GM12865 (cell line): ENCODE results near the gene CD3E.

Experiments
- DNase-seq: peaks from one replicate; pipeline ENCODE4 v3.0.0; 2010; ENCODE audit warnings: low read depth
- H3K4me3 ChIP-seq: 2 replicates; pipeline ENCODE4 v1.5.1; 2011; ENCODE audit warnings: mild to moderate bottlenecking, low read depth, low read length, control low read depth
- TF ChIP-seq, protein P1 (sequence below): IDR thresholded peaks from 2 replicates; pipeline ENCODE4 v1.5.1; 2011; ENCODE audit warnings: low read length, control low read depth, low read depth, inconsistent platforms; ENCODE audit not compliant: insufficient read depth; ENCODE audit errors: missing control alignments

Gene CD3E

DNA sequence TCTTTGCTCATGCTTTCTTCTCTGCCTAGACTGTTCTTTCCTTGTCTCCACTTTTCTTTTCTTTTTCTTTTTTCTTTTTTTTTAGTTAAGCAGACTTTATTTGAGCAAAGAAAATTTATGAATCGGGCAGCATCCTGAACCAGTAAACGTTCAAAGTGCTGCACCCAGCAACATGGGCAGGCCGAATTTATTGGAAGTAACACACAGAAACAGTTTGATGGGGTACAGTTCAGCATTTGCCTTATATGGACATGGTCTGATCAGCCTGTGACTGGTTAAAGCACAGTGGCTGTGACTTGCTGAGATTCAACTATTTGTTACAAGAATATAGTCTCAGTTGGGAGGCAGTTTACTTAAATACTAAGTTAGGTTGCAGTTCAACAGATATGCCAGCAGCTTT, 16.0 kb downstream of the CD3E start:
- DNase-seq: no peak
- TF ChIP-seq, protein P1, sequence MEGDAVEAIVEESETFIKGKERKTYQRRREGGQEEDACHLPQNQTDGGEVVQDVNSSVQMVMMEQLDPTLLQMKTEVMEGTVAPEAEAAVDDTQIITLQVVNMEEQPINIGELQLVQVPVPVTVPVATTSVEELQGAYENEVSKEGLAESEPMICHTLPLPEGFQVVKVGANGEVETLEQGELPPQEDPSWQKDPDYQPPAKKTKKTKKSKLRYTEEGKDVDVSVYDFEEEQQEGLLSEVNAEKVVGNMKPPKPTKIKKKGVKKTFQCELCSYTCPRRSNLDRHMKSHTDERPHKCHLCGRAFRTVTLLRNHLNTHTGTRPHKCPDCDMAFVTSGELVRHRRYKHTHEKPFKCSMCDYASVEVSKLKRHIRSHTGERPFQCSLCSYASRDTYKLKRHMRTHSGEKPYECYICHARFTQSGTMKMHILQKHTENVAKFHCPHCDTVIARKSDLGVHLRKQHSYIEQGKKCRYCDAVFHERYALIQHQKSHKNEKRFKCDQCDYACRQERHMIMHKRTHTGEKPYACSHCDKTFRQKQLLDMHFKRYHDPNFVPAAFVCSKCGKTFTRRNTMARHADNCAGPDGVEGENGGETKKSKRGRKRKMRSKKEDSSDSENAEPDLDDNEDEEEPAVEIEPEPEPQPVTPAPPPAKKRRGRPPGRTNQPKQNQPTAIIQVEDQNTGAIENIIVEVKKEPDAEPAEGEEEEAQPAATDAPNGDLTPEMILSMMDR: no peak
- H3K4me3 ChIP-seq: no peak overlapping the region

- peak; percentile 49 for DNase-seq
- no peak overlapping the region for H3K4me3 ChIP-seq
- TF ChIP-seq, protein P1: no peak
Observed at GRCh38 chr11:118321386-118322082, 17.0 kb downstream of the CD3E start.

- no peak for DNase-seq
- TF ChIP-seq, protein P1: no peak
- H3K4me3 ChIP-seq: no peak overlapping the region
Observed at GRCh38 chr11:118322721-118323120, 18.2 kb downstream of the CD3E start.

DNA sequence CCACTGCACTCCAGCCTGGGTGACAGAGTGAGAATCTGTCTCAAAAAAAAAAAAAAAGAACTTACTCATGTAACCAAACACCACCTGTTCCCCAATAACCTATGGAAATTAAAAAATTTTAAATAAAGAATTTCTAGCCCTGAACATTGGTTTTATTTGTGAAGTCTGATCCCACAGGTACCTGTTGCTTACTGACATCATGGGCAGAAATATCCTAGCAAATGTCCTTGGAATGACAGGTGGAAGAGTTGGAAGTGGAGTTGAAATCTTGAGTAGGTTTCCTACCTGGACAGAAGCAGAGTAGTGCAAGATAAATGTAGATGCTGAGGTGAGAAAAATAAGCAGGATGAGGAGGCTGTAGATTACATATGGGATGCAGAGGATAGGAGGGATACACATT, 20.8 kb downstream of the CD3E start:
- no peak overlapping the region for H3K4me3 ChIP-seq
- TF ChIP-seq, protein P1: no peak
- DNase-seq: no peak

DNA sequence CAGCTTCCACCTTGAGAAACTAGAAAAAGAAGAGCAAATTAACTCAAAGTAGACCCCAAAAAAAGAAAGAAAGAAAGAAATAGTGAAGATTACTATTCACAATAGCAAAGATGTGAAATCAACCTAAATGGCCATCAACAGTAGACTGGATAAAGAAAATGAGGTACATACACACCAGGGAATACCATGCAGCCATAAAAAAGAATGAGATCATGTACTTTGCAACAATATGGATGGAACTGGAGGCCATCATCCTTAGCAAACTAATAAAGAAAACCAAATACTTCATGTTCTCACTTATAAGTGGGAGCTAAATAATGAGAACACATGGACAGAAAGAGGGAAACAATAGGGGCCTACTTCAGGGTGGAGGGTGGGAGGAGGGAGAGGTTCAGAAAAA, 24.2 kb downstream of the CD3E start:
- TF ChIP-seq, protein P1: no peak
- no peak overlapping the region for H3K4me3 ChIP-seq
- no peak for DNase-seq

DNA sequence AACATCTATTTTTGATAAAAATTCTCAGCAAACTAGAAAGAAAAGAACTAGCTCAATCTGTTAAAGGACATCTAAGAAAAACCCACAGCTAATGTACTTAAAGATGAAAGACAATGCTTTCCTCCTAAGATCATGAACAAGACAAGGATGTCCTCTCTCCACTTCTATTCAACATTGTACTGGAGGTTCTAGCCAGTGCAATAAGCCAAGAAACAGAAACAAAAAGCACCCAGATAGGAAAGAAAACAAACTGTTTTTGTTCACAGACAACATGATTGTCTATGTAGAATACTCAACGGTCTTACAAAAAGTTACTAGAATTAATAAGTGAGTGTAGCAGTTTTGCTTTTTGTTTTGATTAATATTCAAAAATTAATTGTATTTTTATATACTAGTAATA, 30.2 kb downstream of the CD3E start:
- peak; percentile 17 for DNase-seq
- TF ChIP-seq, protein P1: no peak

DNA sequence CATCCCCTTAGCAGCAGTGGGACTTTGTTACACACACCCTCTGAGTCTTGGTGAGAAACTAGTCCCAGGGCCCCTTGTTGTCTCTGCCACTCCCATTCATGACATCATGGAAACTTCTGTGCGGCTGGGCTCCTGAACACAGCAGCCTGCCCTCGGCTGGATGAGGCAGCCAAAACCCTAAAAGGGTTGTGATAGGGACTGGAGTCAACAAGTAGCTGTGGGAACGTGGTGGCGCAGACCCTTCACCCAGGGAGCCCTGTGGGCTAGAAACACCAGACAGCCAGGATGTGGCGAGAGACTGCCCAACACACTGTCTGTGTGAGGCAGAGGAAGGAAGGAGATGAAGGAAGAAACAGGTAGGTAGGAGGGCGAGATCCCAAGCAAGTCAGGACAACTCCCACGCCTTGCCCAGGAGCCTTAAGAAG, 34.1 kb downstream of the CD3E start:
- TF ChIP-seq, protein P1: no peak
- no peak overlapping the region for H3K4me3 ChIP-seq
- peak; percentile 61 for DNase-seq

More for the DNA sequence above, 30.2 kb downstream of the CD3E start:
- H3K4me3 ChIP-seq: no peak overlapping the region
